Body of pancreas (tissue), 4 donors: Measurements from ENCODE around the gene FERD3L. TPM values are rescaled to one million over a fixed set of nuclear protein-coding genes. Genes with fewer than 3 reads are reported as not detected.

Source experiments
- ATAC-seq: fragments of 150-250 bp; one replicate; pipeline ENCODE4 v1.9.1; 2016
- DNase-seq, 4 donors: peaks; one replicate each; pipeline ENCODE4 v3.0.0-alpha.2; 2019
- H3K27ac ChIP-seq, 4 donors: fragments of 200-600 bp; sonication (generic); 1 replicate in 3 of 4; 2 replicates in 1 of 4; pipeline versions ENCODE4 v1.5.1 to v1.6.1; 2016 to 2019; ENCODE audit warnings: mild to moderate bottlenecking in 1 of 4, mixed read lengths in 1 of 4, moderate library complexity in 1 of 4
- H3K27me3 ChIP-seq, 2 donors: fragments of 200-600 bp; sonication (generic); one replicate each; pipeline ENCODE4 v1.6.0; 2016; ENCODE audit warnings: mild to moderate bottlenecking in 1 of 2
- H3K36me3 ChIP-seq, 2 donors: fragments of 200-600 bp; sonication (generic); replicated peaks in 1 of 2; 2 replicates each; pipeline ENCODE4 v1.5.1; 2016; ENCODE audit warnings: low read depth in 2 of 2; ENCODE audit not compliant: insufficient read depth in 1 of 2
- H3K4me1 ChIP-seq: fragments of 200-600 bp; sonication (generic); one replicate; pipeline ENCODE4 v1.6.0; 2016
- H3K4me3 ChIP-seq, 2 donors: fragments of 200-600 bp; sonication (generic); 1 replicate in 1 of 2; 2 replicates in 1 of 2; pipeline ENCODE4 v1.5.1; 2016 to 2019
- H3K9me3 ChIP-seq, 3 donors: fragments of 200-600 bp; sonication (generic); 1 replicate in 2 of 3; 2 replicates in 1 of 3; pipeline ENCODE4 v1.5.1; 2016
- CTCF ChIP-seq, 7 experiments: fragments of 450-650 bp in 4 of 7; fragments of 200-600 bp in 3 of 7; sonication (generic) in 3 of 7; IDR thresholded peaks; one replicate each; pipeline ENCODE4 v1.5.1; 2016 to 2019; ENCODE audit warnings: antibody characterized with exemption in 7 of 7
- POLR2A ChIP-seq, 3 donors: fragments of 450-650 bp; IDR thresholded peaks; one replicate each; pipeline ENCODE4 v1.6.1; 2016; ENCODE audit warnings: antibody characterized with exemption in 3 of 3, mild to moderate bottlenecking in 2 of 3
- WGBS, 2 donors: methylation state at CpG; one replicate each; pipeline ENCODE4 v1.1.5; 2017; 5-methylcytosine and 5-hydroxymethylcytosine counted together
- intact Hi-C: fragments of 100-400 bp; cut with DNase I; formaldehyde crosslinking; loops from one replicate; pipeline ENCODE4 v1.15.1; 2023
- total RNA-seq, 2 donors: library from RNA; depleted of rRNA; stranded (reverse); fragments of >200 nt; gene quantifications; one replicate each; pipeline ENCODE4 v1.1.0, GENCODE V29; 2016

The FERD3L gene
- total RNA-seq, 2 donors from 2014 or later: not detected

GRCh38 chr7:19097165-19098055 lies 47.8 kb downstream of the FERD3L start:
- no peak for DNase-seq

GRCh38 chr7:19095353-19095860 lies 49.8 kb downstream of the FERD3L start:
- Histone ChIP-seq H3K4me3 (no peak overlapping the region), H3K9me3 (no peaks in the 10 kb centered on the region), H3K27me3 (no peaks in the 10 kb centered on the region), H3K4me1 (no peaks in the 10 kb centered on the region), H3K27ac (no peak overlapping the region), H3K36me3 (no peaks in the 10 kb centered on the region)
- TF ChIP-seq POLR2A (IDR thresholded peaks at IDR 0.05) (no peak), CTCF (IDR thresholded peaks at IDR 0.05) (no peak)
- intact Hi-C loops: no loop called here
- no peak for DNase-seq
- no peak for ATAC-seq
- 53 to 58% methylated on average over 5 of the region's 5 CpGs for whole genome bisulfite sequencing, 2 donors

More at GRCh38 chr7:19097165-19098055, 47.8 kb downstream of the FERD3L start:
- H3K27ac ChIP-seq: no peak overlapping the region
- no peaks in the 10 kb centered on the region for H3K4me1 ChIP-seq
- 65 to 76% methylated on average over 9 of the region's 9 CpGs for WGBS, 2 donors
- H3K36me3 ChIP-seq: no peaks in the 10 kb centered on the region
- no peak for ATAC-seq
- intact Hi-C loops: no loop called here
- no peaks in the 10 kb centered on the region for H3K27me3 ChIP-seq
- no peak overlapping the region for H3K4me3 ChIP-seq
- no peaks in the 10 kb centered on the region for H3K9me3 ChIP-seq
- TF ChIP-seq POLR2A (IDR thresholded peaks at IDR 0.05) (no peak), CTCF (IDR thresholded peaks at IDR 0.05) (no peak)

Other genes with a start within 250 kb of the FERD3L start
- gene TWIST1, start 27.8 kb downstream of the FERD3L start, total RNA-seq: 1 to 10 TPM in 1 of 2 donors, under 1 TPM in 1; 0.52 to 3.0 TPM